GM18526 (cell line): Measurements from ENCODE around the gene HES2.

ENCODE experiments used
- POLR2A ChIP-seq: IDR thresholded peaks from 3 replicates; pipeline ENCODE4 v1.6.1; 2011; ENCODE audit not compliant: insufficient read length; ENCODE audit errors: extremely low read depth

HES2 gene

GRCh38 chr1:6423321-6423999 is 3.7 kb upstream of the HES2 start:
- TF ChIP-seq POLR2A: no peak

GRCh38 chr1:6421266-6421665 is 1.5 kb upstream of the HES2 start:
- TF ChIP-seq POLR2A: no peak

GRCh38 chr1:6420454-6421042 is 829 bp upstream of the HES2 start:
- no peak for TF ChIP-seq POLR2A

GRCh38 chr1:6419397-6419803 is 319 bp downstream of the HES2 start:
- no peak for TF ChIP-seq POLR2A

GRCh38 chr1:6418668-6419396 is 887 bp downstream of the HES2 start:
- no peak for TF ChIP-seq POLR2A

GRCh38 chr1:6417961-6418667 is 1.6 kb downstream of the HES2 start:
- no peak for TF ChIP-seq POLR2A

GRCh38 chr1:6416906-6417305 is 2.8 kb downstream of the HES2 start:
- no peak for TF ChIP-seq POLR2A

- TF ChIP-seq POLR2A: no peak
Measured at GRCh38 chr1:6416295-6416656, 3.4 kb downstream of the HES2 start.

GRCh38 chr1:6414881-6415626 is 4.7 kb downstream of the HES2 start:
- no peak for TF ChIP-seq POLR2A

- TF ChIP-seq POLR2A: no peak
Measured at GRCh38 chr1:6414443-6414844, 5.3 kb downstream of the HES2 start.

- TF ChIP-seq POLR2A: no peak
Measured at GRCh38 chr1:6412896-6413295, 6.8 kb downstream of the HES2 start.

- no peak for TF ChIP-seq POLR2A
Measured at GRCh38 chr1:6410248-6410893, 9.3 kb downstream of the HES2 start.

- TF ChIP-seq POLR2A: no peak
Measured at GRCh38 chr1:6409733-6410132, 10.0 kb downstream of the HES2 start.

GRCh38 chr1:6409053-6409452 is 10.7 kb downstream of the HES2 start:
- TF ChIP-seq POLR2A: no peak

GRCh38 chr1:6408023-6408422 is 11.7 kb downstream of the HES2 start:
- TF ChIP-seq POLR2A: no peak
